DND-41 (cell line): ENCODE measurements around the gene LRRC74B.
A peak's percentile ranks its signal among the peaks of the same experiment; 100 is the strongest.

Experiments
- ATAC-seq: fragments of 200-7000 bp; cut with Tn5 transposase; 3 replicates; pipeline ENCODE4 v1.9.1; 2021; ENCODE audit warnings: low read depth; ENCODE audit not compliant: insufficient read depth
- DNase-seq: peaks from one replicate; pipeline ENCODE4 v3.0.0-alpha.2; 2020
- H2AFZ ChIP-seq: 2 replicates; pipeline ENCODE4 v1.6.0; 2012; ENCODE audit warnings: low read depth, low read length
- H3K27ac ChIP-seq: 2 replicates; pipeline ENCODE4 v1.5.1; 2012; ENCODE audit warnings: low read length, inconsistent platforms
- H3K27me3 ChIP-seq: fragments of 200-600 bp; sonication (generic); 2 replicates; pipeline ENCODE4 v1.6.0; 2012; ENCODE audit warnings: low read length, mild to moderate bottlenecking, inconsistent platforms; ENCODE audit not compliant: insufficient read depth, poor library complexity
- H3K36me3 ChIP-seq: 2 replicates; pipeline ENCODE4 v1.5.1; 2012; ENCODE audit warnings: low read length, inconsistent platforms; ENCODE audit not compliant: insufficient read depth
- H3K4me1 ChIP-seq: 2 replicates; pipeline ENCODE4 v1.5.1; 2012; ENCODE audit warnings: mild to moderate bottlenecking, low read length; ENCODE audit not compliant: insufficient read depth
- H3K4me2 ChIP-seq: 2 replicates; pipeline ENCODE4 v1.6.0; 2012; ENCODE audit warnings: mild to moderate bottlenecking, moderate library complexity, low read length, inconsistent platforms; ENCODE audit not compliant: insufficient read depth
- H3K4me3 ChIP-seq, 2 experiments: fragments of 200-600 bp in 1 of 2; shearing (Covaris generic) in 1 of 2; 2 replicates each; pipeline ENCODE4 v1.5.1; 2012 to 2016; ENCODE audit warnings: inconsistent platforms in 2 of 2, low read length in 2 of 2, mild to moderate bottlenecking in 2 of 2, low read depth in 1 of 2, moderate library complexity in 1 of 2
- H3K79me2 ChIP-seq: 2 replicates; pipeline ENCODE4 v1.6.0; 2012; ENCODE audit warnings: low read length, inconsistent platforms; ENCODE audit not compliant: insufficient read depth
- H3K9ac ChIP-seq: 2 replicates; pipeline ENCODE4 v1.6.0; 2012; ENCODE audit warnings: low read depth, mild to moderate bottlenecking, inconsistent platforms, low read length, moderate library complexity
- H3K9me3 ChIP-seq: 2 replicates; pipeline ENCODE4 v1.5.1; 2012; ENCODE audit warnings: low read length, moderate library complexity, mild to moderate bottlenecking, inconsistent platforms; ENCODE audit not compliant: insufficient read depth, severe bottlenecking
- H4K20me1 ChIP-seq: 2 replicates; pipeline ENCODE4 v1.6.0; 2012; ENCODE audit warnings: low read length; ENCODE audit not compliant: insufficient read depth
- EZH2 ChIP-seq: IDR thresholded peaks from 3 replicates; pipeline ENCODE4 v1.6.1; 2012; ENCODE audit warnings: borderline replicate concordance, low read depth, mild to moderate bottlenecking, moderate library complexity, low read length, inconsistent platforms; ENCODE audit not compliant: severe bottlenecking
- TF ChIP-seq, protein P1 (sequence below): IDR thresholded peaks from 2 replicates; pipeline ENCODE4 v1.5.1; 2012; ENCODE audit warnings: borderline replicate concordance, low read length, moderate library complexity, mild to moderate bottlenecking; ENCODE audit not compliant: poor library complexity, severe bottlenecking; ENCODE audit errors: extremely low read depth

LRRC74B gene

DNA sequence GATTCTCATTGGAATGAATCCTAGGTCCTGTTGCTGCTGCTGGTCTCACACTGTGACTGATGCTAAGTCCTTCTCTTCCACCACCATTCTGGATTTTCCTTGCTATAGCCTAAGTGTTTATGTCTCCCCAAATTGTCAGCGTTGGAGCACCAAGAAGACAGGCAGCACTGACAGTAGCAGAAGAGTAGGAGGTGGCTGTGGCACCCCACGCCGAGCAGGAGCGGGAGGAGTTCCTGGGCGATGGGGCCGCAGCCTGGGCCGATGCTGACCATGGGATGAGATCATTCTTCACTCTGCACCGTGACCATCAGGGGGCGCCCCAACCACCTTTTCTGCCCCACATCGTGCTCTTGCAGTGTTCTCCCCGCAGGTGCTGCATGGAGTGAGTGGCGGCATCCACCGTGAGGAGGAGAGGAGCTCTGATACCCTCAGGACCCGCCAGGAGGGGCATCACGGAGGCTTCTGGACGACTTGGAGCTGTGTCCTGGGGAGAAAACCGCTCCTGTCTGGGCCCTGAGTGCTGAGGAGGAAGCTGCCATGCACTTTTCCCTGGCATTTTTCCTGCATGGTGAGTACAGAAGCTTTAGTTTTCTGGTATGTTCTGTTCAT lies 57.0 kb downstream of the LRRC74B start:
- Histone ChIP-seq H3K79me2 (no peaks in the 10 kb centered on the region), H4K20me1 (no peaks in the 10 kb centered on the region), H3K36me3 (no peaks in the 10 kb centered on the region), H3K27ac (no peak overlapping the region), H2AFZ (peak overlapping the region; percentile 68), H3K9me3 (no peaks in the 10 kb centered on the region), H3K9ac (no peak overlapping the region), H3K4me2 (peak overlapping the region; percentile 31; the same call in 1 of the 2 replicates), H3K4me3 (no peak overlapping the region), H3K4me1 (peaks cover 2% of the 10 kb centered on the region; the same call in 1 of the 2 replicates), H3K27me3 (peaks cover 7% of the 10 kb centered on the region)
- DNase-seq (peak; percentile 72), ATAC-seq (peak; percentile 97)
- TF ChIP-seq, protein P1, sequence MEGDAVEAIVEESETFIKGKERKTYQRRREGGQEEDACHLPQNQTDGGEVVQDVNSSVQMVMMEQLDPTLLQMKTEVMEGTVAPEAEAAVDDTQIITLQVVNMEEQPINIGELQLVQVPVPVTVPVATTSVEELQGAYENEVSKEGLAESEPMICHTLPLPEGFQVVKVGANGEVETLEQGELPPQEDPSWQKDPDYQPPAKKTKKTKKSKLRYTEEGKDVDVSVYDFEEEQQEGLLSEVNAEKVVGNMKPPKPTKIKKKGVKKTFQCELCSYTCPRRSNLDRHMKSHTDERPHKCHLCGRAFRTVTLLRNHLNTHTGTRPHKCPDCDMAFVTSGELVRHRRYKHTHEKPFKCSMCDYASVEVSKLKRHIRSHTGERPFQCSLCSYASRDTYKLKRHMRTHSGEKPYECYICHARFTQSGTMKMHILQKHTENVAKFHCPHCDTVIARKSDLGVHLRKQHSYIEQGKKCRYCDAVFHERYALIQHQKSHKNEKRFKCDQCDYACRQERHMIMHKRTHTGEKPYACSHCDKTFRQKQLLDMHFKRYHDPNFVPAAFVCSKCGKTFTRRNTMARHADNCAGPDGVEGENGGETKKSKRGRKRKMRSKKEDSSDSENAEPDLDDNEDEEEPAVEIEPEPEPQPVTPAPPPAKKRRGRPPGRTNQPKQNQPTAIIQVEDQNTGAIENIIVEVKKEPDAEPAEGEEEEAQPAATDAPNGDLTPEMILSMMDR = peak; percentile 84
- TF ChIP-seq EZH2 = no peak

DNA sequence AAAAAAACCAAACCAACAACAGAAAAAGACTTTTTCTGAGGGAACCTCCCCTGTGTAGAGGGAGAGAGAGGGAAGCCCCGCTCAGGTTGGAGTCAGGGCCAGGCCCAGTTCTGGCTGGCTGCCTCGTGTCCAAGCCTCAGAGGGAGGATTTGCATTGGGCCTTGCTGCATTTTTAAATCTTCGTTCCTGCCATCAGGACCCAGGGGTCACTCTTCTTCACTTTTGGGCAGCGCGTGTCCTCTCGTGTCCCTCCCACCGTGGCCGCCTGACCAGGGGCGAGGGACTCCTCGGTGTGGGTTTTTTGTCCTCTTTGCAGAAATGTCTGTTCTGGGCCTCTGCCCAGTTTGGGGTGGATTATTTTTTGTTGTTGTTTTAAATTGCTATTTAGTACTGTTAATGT lies 57.9 kb downstream of the LRRC74B start:
- Histone ChIP-seq H3K27ac (no peak overlapping the region), H3K9me3 (no peaks in the 10 kb centered on the region), H3K4me2 (no peak overlapping the region), H3K36me3 (no peaks in the 10 kb centered on the region), H3K4me1 (peaks cover 2% of the 10 kb centered on the region; the same call in 1 of the 2 replicates), H3K4me3 (no peak overlapping the region), H2AFZ (no peak overlapping the region), H4K20me1 (no peaks in the 10 kb centered on the region), H3K27me3 (peaks cover 7% of the 10 kb centered on the region), H3K79me2 (no peaks in the 10 kb centered on the region), H3K9ac (no peak overlapping the region)
- DNase-seq (no peak), ATAC-seq (no peak)
- TF ChIP-seq, protein P1 = no peak
- TF ChIP-seq EZH2 = no peak

DNA sequence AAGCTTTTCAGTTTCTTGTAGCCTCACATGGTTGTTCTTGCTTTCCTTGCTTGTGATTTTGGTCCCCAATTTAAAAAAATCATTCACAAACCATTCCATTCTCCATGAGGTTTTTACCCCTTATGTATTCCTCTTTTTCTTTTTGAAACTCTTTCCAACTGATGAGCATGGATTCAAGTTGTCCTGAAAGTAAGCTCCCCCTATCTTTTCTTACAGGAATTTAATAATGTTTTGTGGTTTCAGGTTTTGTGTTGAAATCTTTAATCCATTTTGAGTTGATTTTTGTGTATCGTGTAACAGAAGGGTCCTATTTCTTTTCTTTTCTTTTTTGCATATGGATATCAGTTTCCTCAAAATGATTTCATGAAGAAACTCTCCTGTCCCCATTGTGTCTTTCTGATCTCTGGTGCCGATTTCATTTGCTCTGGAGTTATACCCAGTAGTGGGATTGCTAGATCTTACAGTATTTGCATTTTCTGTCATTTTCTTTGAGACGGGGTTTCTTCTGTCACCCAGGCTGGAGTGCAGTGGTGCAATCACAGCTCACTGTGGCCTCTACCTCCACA lies 58.5 kb downstream of the LRRC74B start:
- Histone ChIP-seq H3K4me3 (no peak overlapping the region), H3K9me3 (no peaks in the 10 kb centered on the region), H3K36me3 (no peaks in the 10 kb centered on the region), H4K20me1 (no peaks in the 10 kb centered on the region), H3K27me3 (peaks cover 7% of the 10 kb centered on the region), H3K9ac (no peak overlapping the region), H3K79me2 (no peaks in the 10 kb centered on the region), H3K4me1 (peaks cover 2% of the 10 kb centered on the region; the same call in 1 of the 2 replicates), H3K4me2 (no peak overlapping the region), H2AFZ (no peak overlapping the region), H3K27ac (no peak overlapping the region)
- ATAC-seq = no peak
- TF ChIP-seq, protein P1 = no peak
- TF ChIP-seq EZH2 = no peak
- DNase-seq = no peak
